NT2/D1 (cell line): ENCODE data around the gene RAB43.
A peak's percentile ranks its signal among the peaks of the same experiment; 100 is the strongest.

Source experiments
- DNase-seq: peaks from one replicate; pipeline ENCODE4 v3.0.0-alpha.2; 2011; ENCODE audit warnings: low read depth, low spot score
- H3K27me3 ChIP-seq: 2 replicates; pipeline ENCODE4 v1.6.0; 2011; ENCODE audit warnings: mild to moderate bottlenecking; ENCODE audit not compliant: insufficient read length, insufficient read depth
- H3K36me3 ChIP-seq: 2 replicates; pipeline ENCODE4 v1.6.1; 2011; ENCODE audit warnings: mild to moderate bottlenecking, low read length, mixed read lengths; ENCODE audit not compliant: insufficient read depth, insufficient read length
- H3K4me1 ChIP-seq: 2 replicates; pipeline ENCODE4 v1.5.1; 2011; ENCODE audit not compliant: insufficient read depth, insufficient read length
- H3K4me3 ChIP-seq: 2 replicates; pipeline ENCODE4 v1.5.1; 2011; ENCODE audit warnings: low read depth; ENCODE audit not compliant: insufficient read length
- H3K9ac ChIP-seq: 2 replicates; pipeline ENCODE4 v1.6.0; 2011; ENCODE audit warnings: low read depth; ENCODE audit not compliant: insufficient read length
- H3K9me3 ChIP-seq: 2 replicates; pipeline ENCODE4 v1.5.1; 2011; ENCODE audit warnings: mild to moderate bottlenecking, low read length; ENCODE audit not compliant: insufficient read depth
- SUZ12 ChIP-seq: IDR thresholded peaks from 2 replicates; pipeline ENCODE4 v1.6.1; 2011; ENCODE audit not compliant: insufficient read length, insufficient read depth; ENCODE audit errors: extremely low read depth
- YY1 ChIP-seq: IDR thresholded peaks from 2 replicates; pipeline ENCODE4 v1.6.1; 2011; ENCODE audit not compliant: insufficient read length, insufficient read depth
- ZNF274 ChIP-seq: IDR thresholded peaks from 2 replicates; pipeline ENCODE4 v1.6.1; 2011; ENCODE audit warnings: mild to moderate bottlenecking, low read depth, low read length

The RAB43 gene

DNA sequence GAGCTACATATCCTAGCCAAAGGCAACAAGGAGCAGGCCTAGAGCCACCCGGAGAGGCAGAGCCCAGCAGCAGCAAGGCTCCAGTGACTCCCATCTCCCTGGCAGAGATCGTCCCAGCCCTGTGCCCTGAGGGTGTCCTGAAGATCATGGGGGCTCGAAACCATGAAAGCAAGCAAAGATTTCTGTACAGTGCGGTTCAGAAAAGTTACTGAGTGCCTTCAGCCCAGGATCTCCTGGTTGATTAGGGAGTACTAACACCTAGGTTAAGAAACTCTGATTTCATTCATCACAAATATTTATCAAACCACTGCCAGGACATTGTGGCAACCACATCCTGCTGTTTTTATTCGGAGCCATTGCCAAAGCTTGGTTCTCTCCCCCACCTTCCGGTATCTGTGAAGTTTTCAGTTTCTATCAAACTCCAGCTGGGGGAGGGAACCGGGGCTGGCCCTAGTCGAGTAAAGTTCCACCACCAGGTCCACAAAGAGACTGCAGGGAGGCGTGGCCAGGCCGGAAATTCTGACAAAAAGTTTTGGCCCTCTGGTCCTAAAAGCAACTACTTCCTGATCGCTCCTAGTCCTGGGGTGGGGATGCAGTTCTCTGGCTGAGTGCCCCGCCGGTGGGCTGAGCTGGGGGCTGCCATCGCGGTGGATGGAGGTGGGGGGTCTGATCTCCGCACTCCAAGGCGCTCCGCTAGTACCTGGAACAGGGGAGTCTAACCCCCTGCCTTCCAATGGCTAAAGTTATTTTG is 1.2 kb downstream of the RAB43 start:
- peak overlapping the region; percentile 79 for H3K4me3 ChIP-seq
- no peaks in the 10 kb centered on the region for H3K9me3 ChIP-seq
- H3K36me3 ChIP-seq = peaks cover 12% of the 10 kb centered on the region
- DNase-seq = peak; percentile 74
- peaks cover 23% of the 10 kb centered on the region for H3K4me1 ChIP-seq
- H3K9ac ChIP-seq = peak overlapping the region; percentile 85
- H3K27me3 ChIP-seq = peaks cover 4% of the 10 kb centered on the region
- TF ChIP-seq YY1 = no peak
- no peak for TF ChIP-seq SUZ12
- no peak for TF ChIP-seq ZNF274

DNA sequence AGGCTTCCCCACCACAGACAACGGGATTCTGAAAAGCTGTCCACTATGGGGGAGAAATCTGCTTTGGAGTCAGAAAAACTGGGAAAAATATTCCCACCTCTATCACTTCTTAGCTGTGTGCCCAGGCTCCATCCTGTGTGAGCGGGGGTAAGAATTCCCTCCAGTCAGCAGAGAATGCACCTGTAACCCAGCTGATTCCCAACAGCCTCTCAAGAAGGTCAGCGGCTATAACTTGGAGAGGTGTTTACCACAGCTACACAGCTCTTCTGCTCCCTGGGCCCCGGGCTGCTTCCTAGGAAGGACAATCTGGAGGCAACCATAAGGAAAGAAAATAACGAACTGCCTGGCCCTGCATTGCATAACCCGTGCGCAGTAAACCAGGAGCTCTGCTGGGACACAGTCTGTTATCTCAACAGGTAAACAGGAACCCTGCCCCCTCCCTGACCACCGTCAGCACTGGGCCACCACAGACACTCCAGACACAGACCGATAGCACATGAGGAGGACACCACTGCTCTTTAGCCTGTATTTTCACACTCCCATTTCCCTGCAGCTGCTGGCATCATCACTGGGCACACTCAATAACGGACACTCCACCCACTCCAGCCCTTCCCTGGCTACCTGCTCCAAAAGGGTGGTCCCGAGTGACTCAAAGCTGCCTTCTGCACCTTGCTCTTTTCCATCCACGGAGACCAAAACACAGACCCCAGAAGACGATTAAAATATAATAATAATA is 2.1 kb downstream of the RAB43 start:
- peak overlapping the region; percentile 15 for H3K4me3 ChIP-seq
- DNase-seq = no peak
- H3K36me3 ChIP-seq = peaks cover 15% of the 10 kb centered on the region
- H3K9me3 ChIP-seq = no peaks in the 10 kb centered on the region
- peak overlapping the region; percentile 85 for H3K9ac ChIP-seq
- peaks cover 4% of the 10 kb centered on the region for H3K27me3 ChIP-seq
- H3K4me1 ChIP-seq = peaks cover 27% of the 10 kb centered on the region
- TF ChIP-seq YY1 (no peak), ZNF274 (no peak), SUZ12 (no peak)

DNA sequence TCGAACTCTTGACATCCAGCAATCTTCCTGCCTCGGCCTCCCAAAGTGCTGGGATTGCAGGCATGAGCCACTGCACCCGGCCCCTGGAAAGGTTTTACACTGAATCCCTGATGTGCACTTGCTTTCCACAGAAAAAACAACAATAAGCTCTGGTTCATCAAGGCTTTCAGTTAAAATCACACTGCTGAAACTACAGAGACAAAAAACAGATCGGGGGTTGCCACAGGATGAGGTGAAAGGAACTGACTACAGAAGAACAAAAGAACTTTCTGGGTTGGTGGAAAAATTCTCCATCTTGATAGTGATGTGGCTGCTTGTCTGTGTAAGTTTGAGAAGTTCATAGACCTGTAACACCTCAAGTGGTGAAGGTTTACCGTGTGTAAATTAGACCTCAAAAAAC is 2.9 kb downstream of the RAB43 start:
- no peaks in the 10 kb centered on the region for H3K9me3 ChIP-seq
- H3K4me3 ChIP-seq = no peak overlapping the region
- H3K27me3 ChIP-seq = peaks cover 4% of the 10 kb centered on the region
- DNase-seq = no peak
- H3K4me1 ChIP-seq = peaks cover 30% of the 10 kb centered on the region
- peaks cover 15% of the 10 kb centered on the region for H3K36me3 ChIP-seq
- TF ChIP-seq SUZ12 = no peak
- no peak for TF ChIP-seq ZNF274
- no peak for TF ChIP-seq YY1
- peak overlapping the region; percentile 43 for H3K9ac ChIP-seq

DNA sequence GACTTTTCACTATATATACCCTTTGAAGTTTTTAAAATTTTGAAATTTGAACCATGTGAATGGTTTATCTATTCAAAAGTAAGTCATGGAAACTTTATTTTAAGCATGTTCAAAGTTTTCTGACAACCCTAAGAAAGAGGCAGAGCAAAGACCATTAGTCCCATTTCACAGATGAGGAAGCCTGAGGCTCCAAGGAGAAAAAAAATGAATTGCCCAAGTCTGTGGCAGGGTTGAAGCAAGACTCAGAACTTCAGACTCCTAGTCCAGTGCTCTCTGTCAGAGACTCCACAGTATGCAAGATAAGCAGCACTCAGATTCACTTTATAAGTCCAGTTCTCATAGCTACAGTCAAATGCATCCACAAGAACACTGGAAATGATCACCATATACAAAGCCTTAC is 4.5 kb downstream of the RAB43 start:
- H3K4me1 ChIP-seq = peaks cover 18% of the 10 kb centered on the region
- no peak for DNase-seq

DNA sequence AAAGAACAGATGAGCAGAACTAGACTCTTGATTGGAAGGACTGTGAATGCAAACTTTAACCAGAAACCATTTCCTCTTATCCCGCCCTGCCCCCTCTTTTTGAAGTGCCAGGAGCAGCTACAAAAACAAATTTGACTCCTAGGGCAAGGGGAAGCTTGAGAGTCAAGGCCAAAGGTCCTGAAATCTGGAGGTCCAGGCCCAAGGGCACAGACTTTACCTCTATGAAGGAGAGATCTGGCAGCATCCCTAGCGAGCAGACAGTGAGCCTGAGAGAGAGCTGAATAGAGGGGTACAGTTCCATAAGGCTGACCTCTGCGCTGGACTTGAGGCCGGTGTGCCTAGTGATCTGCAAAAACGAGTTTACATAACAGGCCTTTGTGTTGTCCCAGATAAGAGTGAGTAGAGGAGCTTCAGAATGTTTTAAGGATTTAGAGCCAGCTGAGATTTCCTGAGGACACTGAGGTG is 5.1 kb downstream of the RAB43 start:
- peaks cover 18% of the 10 kb centered on the region for H3K4me1 ChIP-seq
- no peak for DNase-seq
- TF ChIP-seq SUZ12 (no peak), YY1 (no peak), ZNF274 (no peak)
- peaks cover 27% of the 10 kb centered on the region for H3K36me3 ChIP-seq
- H3K9me3 ChIP-seq = no peaks in the 10 kb centered on the region
- H3K9ac ChIP-seq = no peak overlapping the region
- no peak overlapping the region for H3K4me3 ChIP-seq
- H3K27me3 ChIP-seq = no peaks in the 10 kb centered on the region

More for the DNA sequence above, 4.5 kb downstream of the RAB43 start:
- Histone ChIP-seq H3K36me3 (peaks cover 22% of the 10 kb centered on the region), H3K9me3 (no peaks in the 10 kb centered on the region), H3K9ac (no peak overlapping the region), H3K27me3 (no peaks in the 10 kb centered on the region), H3K4me3 (no peak overlapping the region)
- no peak for TF ChIP-seq YY1
- TF ChIP-seq ZNF274 = no peak
- no peak for TF ChIP-seq SUZ12

DNA sequence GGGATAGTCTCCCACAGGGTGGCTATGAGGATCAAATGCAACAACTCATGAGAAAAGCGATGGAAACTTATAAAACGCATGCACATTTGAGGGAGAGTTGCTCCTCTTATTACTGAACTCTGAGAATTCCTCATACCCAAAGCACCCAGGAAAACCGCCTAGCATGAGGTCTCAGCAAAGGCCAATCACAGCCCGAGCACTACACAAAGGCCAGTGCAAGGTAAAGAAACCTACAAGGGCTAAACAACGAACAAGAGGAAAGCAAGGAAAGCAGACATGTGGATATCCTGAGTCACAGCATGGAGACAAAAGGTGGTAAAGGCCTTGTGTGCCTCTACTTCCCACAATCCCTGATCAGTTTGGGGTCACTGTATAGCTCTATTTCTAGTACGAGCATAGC is 7.1 kb downstream of the RAB43 start:
- Histone ChIP-seq H3K4me1 (peaks cover 15% of the 10 kb centered on the region), H3K9ac (no peak overlapping the region), H3K4me3 (no peak overlapping the region), H3K27me3 (no peaks in the 10 kb centered on the region), H3K9me3 (no peaks in the 10 kb centered on the region), H3K36me3 (peaks cover 36% of the 10 kb centered on the region)
- DNase-seq = no peak
- TF ChIP-seq SUZ12 (no peak), YY1 (no peak), ZNF274 (no peak)
